ENCODE data around the gene DACT3.

GRCh38 chr19:46603752-46604231 lies 57.2 kb downstream of the DACT3 start:
- TF ChIP-seq POLR2A (IDR thresholded peaks at IDR 0.05; ENCODE audit: low read length), result no peak
- no peak for TF ChIP-seq GATA1 (IDR thresholded peaks at IDR 0.05; ENCODE audit: low read depth, low read length)

Data from erythroblast (primary cell).